AG09309 (cell line): ENCODE measurements around the gene SLC30A7.
"Not testable (repeated sequence)": the region's sequence is repeated elsewhere in the genome, so short reads cannot be mapped to it uniquely, and the experiment has no call there.

Source experiments
- DNase-seq: peaks from one replicate; pipeline ENCODE4 v3.0.0-alpha.2; 2010; ENCODE audit warnings: low read depth
- H3K4me3 ChIP-seq: 2 replicates; pipeline ENCODE4 v1.5.1; 2011; ENCODE audit warnings: mild to moderate bottlenecking, low read depth, low read length, moderate library complexity; ENCODE audit not compliant: control insufficient read depth
- CTCF ChIP-seq: IDR thresholded peaks from 2 replicates; pipeline ENCODE4 v1.5.1; 2011; ENCODE audit warnings: mild to moderate bottlenecking, low read depth, low read length, inconsistent platforms; ENCODE audit not compliant: insufficient read depth, control insufficient read depth; ENCODE audit errors: missing control alignments

Gene SLC30A7

GRCh38 chr1:100924212-100924611 is 28.3 kb downstream of the SLC30A7 start:
- TF ChIP-seq CTCF: no peak
- no peak for DNase-seq
- H3K4me3 ChIP-seq: no peak overlapping the region

DNA sequence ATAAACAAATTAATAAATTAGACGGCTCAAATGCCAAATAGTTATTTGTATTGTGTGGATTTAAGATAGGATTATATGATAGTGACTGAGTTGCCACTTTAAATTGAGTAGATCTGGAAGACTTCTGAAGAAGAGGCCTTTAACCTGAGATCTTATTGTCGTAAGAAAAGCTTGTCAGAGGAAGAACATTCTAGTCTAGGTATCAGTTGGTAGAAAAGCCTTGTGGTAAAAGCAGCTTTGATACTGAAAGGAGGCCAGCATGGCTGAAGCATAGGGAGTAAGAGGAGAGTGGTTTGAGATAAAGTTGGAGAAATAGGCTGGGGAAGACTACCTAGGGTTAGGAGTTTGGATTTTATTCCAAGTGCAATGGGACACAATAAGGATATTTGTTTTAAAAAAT is 29.1 kb downstream of the SLC30A7 start:
- no peak overlapping the region for H3K4me3 ChIP-seq
- DNase-seq: no peak
- no peak for TF ChIP-seq CTCF

DNA sequence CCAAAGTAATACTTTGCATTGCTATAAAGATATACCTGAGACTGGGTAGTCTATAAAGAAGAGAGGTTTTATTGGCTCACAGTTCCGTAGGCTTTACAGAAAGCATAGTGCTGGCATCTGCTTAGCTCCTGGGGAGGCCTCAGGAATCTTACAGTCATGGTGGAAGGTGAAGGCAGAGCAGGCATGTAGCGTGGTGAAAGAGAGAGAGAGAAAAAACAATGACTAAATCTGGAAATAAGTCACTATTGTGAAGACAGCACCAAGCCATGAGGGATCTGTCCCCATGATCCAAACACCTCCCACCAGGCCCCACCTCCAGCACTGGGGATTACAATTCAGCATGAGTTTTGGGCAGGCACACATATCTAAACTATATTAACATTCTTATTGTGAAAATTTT is 30.4 kb downstream of the SLC30A7 start:
- DNase-seq: no peak
- no peak for TF ChIP-seq CTCF
- H3K4me3 ChIP-seq: no peak overlapping the region

- no peak overlapping the region for H3K4me3 ChIP-seq
- DNase-seq: no peak
- no peak for TF ChIP-seq CTCF
These were observed 31.4 kb downstream of the SLC30A7 start for GRCh38 chr1:100927276-100927675.

DNA sequence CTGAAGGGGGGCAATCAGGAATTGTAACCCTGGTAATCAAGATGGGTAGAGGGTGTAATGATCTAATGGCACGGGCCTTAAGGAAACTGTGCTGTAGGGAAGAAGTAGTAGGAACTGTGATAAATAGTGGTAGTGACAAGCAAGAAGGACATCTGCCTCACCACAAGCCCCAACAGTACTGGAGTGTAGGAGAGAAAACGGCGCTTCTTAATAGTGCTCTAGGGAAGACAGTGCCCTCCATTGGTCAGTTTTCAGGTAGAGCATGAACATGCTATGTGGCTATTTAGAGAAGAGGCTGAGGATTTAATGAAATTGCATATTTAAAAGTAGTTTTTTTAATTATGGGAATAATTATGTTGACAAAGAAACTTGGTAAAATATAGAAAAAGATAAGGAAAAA is 32.2 kb downstream of the SLC30A7 start:
- DNase-seq: no peak

GRCh38 chr1:100930494-100930893 is 34.6 kb downstream of the SLC30A7 start:
- DNase-seq: no peak
- TF ChIP-seq CTCF: no peak
- no peak overlapping the region for H3K4me3 ChIP-seq

More for the DNA sequence above, 32.2 kb downstream of the SLC30A7 start:
- no peak for TF ChIP-seq CTCF
- no peak overlapping the region for H3K4me3 ChIP-seq

GRCh38 chr1:100931716-100932115 is 35.8 kb downstream of the SLC30A7 start:
- H3K4me3 ChIP-seq: no peak overlapping the region
- TF ChIP-seq CTCF: no peak
- DNase-seq: no peak

DNA sequence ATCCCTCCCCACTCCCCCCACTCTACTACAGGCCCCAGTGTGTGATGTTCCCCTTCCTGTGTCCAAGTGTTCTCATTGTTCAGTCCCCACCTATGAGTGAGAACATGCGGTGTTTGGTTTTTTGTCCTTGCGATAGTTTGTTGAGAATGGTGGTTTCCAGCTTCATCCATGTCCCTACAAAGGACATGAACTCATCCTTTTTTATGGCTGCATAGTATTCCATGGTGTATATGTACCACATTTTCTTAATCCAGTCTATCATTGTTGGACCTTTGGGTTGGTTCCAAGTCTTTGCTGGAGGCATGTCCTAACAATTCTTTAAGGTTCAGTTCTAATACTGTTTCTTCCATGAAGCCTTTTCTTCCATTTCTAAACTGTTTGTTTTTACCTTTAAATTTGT is 37.7 kb downstream of the SLC30A7 start:
- H3K4me3 ChIP-seq, DNase-seq: not testable (repeated sequence)
